Measurements from ENCODE around the gene CELF4. TPM values are rescaled to one million over a fixed set of nuclear protein-coding genes. Genes with fewer than 3 reads are reported as not detected.

CELF4 gene
- total and polyA plus RNA-seq, 10 of the 15 experiments (the other 5 are each of a cell fraction or from before 2014, with no cell fraction given): 0.03 to 0.32 TPM; not detected in 8

DNA sequence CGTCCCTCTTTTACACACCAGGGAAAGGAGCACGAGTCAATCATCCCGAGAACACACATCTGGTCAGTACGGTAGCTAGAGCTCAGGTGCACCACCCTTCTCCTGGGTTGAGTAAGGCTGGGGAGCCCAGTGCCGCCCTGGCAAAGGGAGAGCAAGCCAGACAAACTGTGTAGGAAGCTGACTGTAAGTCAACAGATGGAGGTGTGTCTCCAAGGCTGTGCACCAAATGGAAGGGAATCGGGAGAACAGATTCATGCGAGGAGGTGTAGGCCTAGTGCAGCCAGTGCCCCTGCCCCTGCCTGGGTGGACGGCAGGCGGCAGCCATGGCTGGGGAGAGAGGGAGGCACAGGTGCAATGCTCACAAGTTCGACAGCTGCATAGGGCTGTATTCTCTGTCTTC lies 65.7 kb downstream of the CELF4 start:
- no peaks in the 10 kb centered on the region for H3K36me3 ChIP-seq (ENCODE audit: control insufficient read depth in 2 of 2, insufficient read depth in 2 of 2, low read length in 1 of 2)
- WGBS (ENCODE audit: insufficient coverage, insufficient replicate concordance, low lambda C conversion rate, missing lambda C conversion rate): 44% methylated on average over 10 of the region's 10 CpGs
- no peaks in the 10 kb centered on the region for H3K4me1 ChIP-seq (ENCODE audit: control insufficient read depth, insufficient read depth, low read length)
- ChIA-PET RAD21 (ENCODE audit: unreplicated experiment) (no interaction called here), CTCF (no interaction called here), SMC1A (ENCODE audit: uncharacterized antibody, unreplicated experiment) (no interaction called here), POLR2A (no interaction called here)
- ATAC-seq: no peak
- no peak overlapping the region for H3K9ac ChIP-seq (ENCODE audit: control insufficient read depth, insufficient read depth, low read length)
- H2AFZ ChIP-seq (ENCODE audit: control insufficient read depth, low read depth, low read length): no peak overlapping the region
- DNase-seq (ENCODE audit: low read depth, low spot score): no peak
- intact Hi-C loops (cut with micrococcal nuclease; ENCODE audit: unreplicated experiment) (no loop called here), in situ Hi-C loops (cut with MboI) (no loop called here)
- TF ChIP-seq SMAD5 (IDR thresholded peaks at IDR 0.05; ENCODE audit: low read depth): no peak
- TF ChIP-seq SMARCA5 (IDR thresholded peaks at IDR 0.05): no peak
- no peak for TF ChIP-seq SIN3A (IDR thresholded peaks at IDR 0.05; ENCODE audit: low read depth, low read length)
- TF ChIP-seq ZNF217 (IDR thresholded peaks at IDR 0.05): no peak
- TF ChIP-seq NR2F1 (conservative IDR thresholded peaks at IDR 0.05): no peak
- no peak for TF ChIP-seq NRF1 (conservative IDR thresholded peaks at IDR 0.05; ENCODE audit: low read depth, low read length)
- TF ChIP-seq TCF3 (IDR thresholded peaks at IDR 0.05; ENCODE audit: borderline replicate concordance, insufficient read depth, low read depth, low read length): no peak
- TF ChIP-seq ZNF592 (IDR thresholded peaks at IDR 0.05): no peak
- H3K4me2 ChIP-seq (ENCODE audit: control insufficient read depth, insufficient read depth): no peak overlapping the region
- H3K79me2 ChIP-seq (ENCODE audit: control insufficient read depth, insufficient read depth, low read length): no peaks in the 10 kb centered on the region
- FAIRE-seq: no peak
- no peak overlapping the region for H3K4me3 ChIP-seq
- H3K9me3 ChIP-seq (replicated peaks; ENCODE audit: control insufficient read depth, insufficient read depth, low read length): no peaks in the 10 kb centered on the region
- H3K27ac ChIP-seq (ENCODE audit: control insufficient read depth, insufficient read depth): no peak overlapping the region
- peaks cover 4 to 6% of the 10 kb centered on the region in 2 experiments; a peak in 3 of 4 replicates for H3K27me3 ChIP-seq (replicated peaks in 1 of 2; ENCODE audit: control insufficient read depth in 2 of 2, insufficient read depth in 2 of 2, low read length in 1 of 2)
- H4K20me1 ChIP-seq (ENCODE audit: control insufficient read depth, insufficient read depth): no peaks in the 10 kb centered on the region
- BruUV-seq (replicated peaks): no TSS peak

Measured in GM12878 (cell line).